GM19193 (cell line): ENCODE measurements around the gene E2F1.

Source experiments
- POLR2A ChIP-seq: IDR thresholded peaks from 4 replicates; pipeline ENCODE4 v1.6.1; 2011; ENCODE audit not compliant: insufficient read depth, insufficient read length; ENCODE audit errors: extremely low read depth

The E2F1 gene

DNA sequence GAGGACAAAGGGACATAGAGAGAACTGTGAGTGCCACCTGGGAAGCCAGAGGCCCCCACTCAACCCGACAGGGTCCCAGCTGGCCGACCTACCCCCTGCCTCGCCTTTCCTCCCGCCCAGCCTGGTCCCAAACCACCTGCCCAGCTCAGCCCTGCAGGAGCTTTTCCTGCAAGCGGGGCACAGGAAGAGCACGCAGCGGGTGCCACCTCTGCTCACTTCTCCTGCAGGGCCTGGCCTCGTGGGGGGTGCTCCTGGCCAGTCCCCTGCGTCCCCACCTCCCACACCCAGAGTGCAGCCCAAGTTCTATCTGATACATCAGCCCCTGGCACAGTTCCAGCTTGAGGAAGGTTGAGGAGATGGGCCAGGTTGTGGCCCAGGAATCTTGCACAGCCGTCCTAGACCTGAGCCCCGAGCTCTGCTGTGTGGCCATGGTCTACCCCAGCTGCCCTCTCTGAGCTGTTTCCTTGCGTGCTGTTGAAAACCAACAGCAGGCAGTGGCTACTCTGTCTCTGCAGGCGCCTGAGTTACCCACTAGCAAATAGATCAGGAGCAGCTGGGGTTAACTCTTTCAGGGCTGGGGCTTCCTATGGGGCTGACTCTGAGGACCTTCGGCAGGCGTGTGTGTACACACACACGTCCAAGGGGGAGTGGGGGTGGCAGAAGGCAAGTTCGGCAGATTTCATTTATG lies 13.6 kb downstream of the E2F1 start:
- TF ChIP-seq POLR2A = no peak

GRCh38 chr20:33671573-33672288 lies 14.5 kb downstream of the E2F1 start:
- TF ChIP-seq POLR2A = no peak

GRCh38 chr20:33670715-33671499 lies 15.3 kb downstream of the E2F1 start:
- no peak for TF ChIP-seq POLR2A

- no peak for TF ChIP-seq POLR2A
These were observed 16.1 kb downstream of the E2F1 start for GRCh38 chr20:33669873-33670640.

- no peak for TF ChIP-seq POLR2A
These were observed 17.0 kb downstream of the E2F1 start for GRCh38 chr20:33669224-33669623.

- no peak for TF ChIP-seq POLR2A
These were observed 17.6 kb downstream of the E2F1 start for GRCh38 chr20:33668466-33669155.

DNA sequence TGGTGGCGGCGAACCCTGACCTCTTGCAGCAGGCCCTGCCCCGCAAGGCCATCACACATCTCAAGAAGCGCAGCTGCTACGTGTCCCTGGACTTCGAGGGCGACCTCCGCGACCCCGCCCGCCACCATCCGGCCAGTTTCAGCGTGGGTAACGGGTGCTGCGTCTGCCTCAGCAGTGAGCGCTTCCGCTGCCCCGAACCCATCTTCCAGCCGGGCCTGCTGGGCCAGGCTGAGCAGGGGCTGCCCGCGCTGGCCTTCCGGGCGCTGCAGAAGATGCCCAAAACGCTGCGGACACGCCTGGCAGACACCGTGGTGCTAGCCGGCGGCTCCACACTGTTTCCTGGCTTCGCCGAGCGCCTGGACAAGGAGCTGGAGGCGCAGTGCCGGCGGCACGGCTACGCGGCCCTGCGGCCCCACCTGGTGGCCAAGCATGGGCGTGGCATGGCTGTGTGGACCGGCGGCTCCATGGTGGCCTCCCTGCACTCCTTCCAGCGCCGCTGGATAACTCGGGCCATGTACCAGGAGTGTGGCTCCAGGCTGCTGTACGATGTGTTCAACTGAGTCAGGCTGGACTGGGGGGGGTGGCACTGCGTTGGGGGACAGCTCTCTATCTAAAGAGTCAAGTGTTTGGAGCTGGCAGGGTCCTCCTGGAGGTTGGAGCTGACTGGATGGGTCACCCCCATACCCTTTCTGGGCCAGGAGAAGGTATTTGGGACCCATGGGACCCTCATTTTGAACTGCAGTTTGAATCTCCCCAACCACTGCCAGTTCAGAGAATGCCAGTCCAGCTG lies 18.3 kb downstream of the E2F1 start:
- TF ChIP-seq POLR2A = peak; percentile 32

DNA sequence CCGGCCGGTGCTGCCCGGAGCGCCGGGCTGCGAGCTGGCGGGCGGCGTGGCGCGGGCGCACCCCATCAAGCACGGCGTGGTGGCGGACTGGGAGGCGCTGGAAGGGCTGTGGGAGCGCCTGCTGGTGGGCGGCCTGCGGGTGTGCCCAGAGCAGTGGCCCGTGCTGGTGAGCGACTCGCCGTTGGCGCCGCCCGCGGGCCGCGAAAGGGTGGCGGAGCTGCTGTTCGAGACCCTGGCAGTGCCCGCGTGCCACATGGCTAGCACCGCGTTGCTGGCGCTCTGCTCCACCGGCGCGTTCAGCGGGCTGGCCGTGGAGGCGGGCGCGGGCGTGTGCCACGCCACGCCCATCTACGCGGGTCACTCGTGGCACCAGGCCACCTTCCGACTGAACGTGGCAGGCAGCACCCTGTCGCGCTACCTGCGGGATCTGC lies 18.9 kb downstream of the E2F1 start:
- no peak for TF ChIP-seq POLR2A

DNA sequence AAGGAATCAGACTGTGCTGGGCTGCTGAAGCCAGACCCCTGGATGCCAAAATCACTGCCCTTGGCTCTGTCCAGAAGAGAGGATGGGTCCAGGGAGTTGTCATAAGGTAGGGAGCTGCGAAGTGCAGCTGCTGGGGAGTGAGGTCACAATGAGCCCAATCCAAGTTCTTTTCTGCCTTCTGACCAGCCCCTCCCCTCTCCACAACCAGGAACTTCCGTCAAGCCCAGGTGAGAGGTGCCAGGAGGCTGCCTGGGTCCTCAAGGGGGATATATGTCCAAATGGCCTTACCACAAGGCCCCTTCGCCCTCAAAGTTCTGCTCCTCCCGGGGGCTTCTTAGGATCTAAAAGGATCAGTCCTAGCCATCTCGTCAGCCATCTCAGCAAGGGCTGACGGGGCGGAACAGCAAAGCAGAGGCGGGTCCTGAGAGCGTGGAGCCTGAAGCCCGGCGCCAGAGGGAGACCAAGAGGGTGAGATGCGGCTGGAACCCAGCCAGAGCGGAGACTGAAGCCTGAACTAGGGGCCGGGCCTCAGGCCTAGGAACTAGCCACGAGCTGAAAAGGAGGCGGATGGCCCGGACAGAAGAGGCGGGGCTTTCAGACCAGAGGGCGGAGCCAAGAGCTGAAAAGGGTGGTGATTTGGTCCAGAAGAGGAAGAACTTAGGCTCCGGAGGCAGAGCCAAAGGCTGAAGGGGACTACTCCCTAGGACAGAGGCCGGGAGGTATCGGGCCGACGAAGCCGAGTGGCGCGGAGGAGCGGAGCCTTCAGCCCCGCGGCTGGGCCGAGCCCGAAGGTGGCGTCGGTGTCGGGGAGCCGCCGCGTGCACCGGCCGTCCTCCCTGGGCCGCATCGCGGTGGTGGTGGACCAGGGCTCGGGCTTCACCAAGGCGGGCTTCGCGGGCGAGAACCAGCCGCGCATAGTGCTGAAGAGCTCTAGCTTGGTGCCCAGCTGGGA lies 19.6 kb downstream of the E2F1 start, which contains the start of gene ACTL10:
Gene ACTL10, plus strand, starts transcription at position 651 of the 952 bp plus-strand sequence. CDS start 555 bp downstream, outside the sequence.
- TF ChIP-seq POLR2A = peak; percentile 76

DNA sequence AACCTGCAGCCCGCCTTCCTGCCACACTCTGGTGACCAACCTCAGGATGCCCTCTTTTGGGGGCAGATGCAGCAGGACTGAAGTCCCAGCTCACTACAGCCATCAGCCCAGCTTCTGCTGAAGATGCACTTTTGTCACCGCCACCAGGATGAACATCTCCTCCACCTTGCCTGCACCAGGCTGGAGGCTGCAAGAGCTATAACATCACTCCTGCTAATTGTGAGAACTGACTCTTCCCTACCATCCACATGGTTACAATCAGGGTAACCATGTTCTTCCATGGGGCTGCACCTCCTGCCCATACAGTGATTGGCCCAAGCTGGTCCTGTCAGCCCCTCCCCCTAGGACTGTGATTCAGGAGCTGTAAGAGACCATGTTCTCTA lies 21.4 kb downstream of the E2F1 start:
- no peak for TF ChIP-seq POLR2A

DNA sequence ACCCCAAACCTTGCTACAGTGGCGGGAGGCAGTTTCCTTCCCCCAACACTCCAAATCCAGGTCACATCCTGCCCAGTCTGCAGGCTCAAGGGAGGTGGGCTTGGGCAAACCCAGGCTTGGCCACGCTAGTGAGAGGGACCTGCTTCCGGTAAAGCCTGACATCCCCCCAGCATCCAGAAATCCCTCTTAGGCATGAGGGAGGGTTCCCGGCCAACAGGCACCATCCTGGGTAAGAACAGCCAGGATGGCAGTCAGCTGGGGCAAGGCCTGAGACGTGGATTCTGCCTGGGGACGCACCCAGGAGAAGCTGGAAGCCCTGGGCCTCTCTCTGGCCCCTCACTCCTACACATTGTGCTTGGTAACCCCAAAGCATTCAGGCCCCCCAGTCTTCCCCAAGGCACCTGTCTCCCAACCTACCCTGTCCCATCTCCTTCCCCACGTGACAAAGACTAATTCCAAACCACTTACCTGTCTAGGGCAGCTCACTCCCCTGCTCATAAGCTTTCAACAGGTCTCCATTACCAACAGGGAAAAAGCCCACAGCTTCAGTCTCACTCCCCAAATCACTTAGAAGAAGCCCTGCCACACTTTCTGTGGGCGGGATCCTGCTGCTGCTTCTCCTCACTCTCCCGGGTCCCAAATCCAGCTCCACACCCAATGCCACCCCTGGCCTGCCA lies 22.0 kb downstream of the E2F1 start:
- TF ChIP-seq POLR2A = no peak
